IPS-18a (cell line): ENCODE measurements around the gene CSTB.
A peak's percentile ranks its signal among the peaks of the same experiment; 100 is the strongest.

ENCODE experiments used
- H3K27ac ChIP-seq: one replicate; pipeline ENCODE4 v1.5.1; 2013; ENCODE audit warnings: low read length
- H3K27me3 ChIP-seq: one replicate; pipeline ENCODE4 v1.6.1; 2013; ENCODE audit warnings: mild to moderate bottlenecking, low read length; ENCODE audit not compliant: control insufficient read depth, insufficient read depth
- H3K36me3 ChIP-seq: one replicate; pipeline ENCODE4 v1.6.1; 2013; ENCODE audit warnings: low read depth, low read length; ENCODE audit not compliant: control insufficient read depth
- H3K4me1 ChIP-seq: one replicate; pipeline ENCODE4 v1.6.1; 2013; ENCODE audit warnings: low read depth, low read length; ENCODE audit not compliant: control insufficient read depth
- H3K4me3 ChIP-seq: one replicate; pipeline ENCODE4 v1.5.1; 2013; ENCODE audit warnings: low read length
- H3K9ac ChIP-seq: one replicate; pipeline ENCODE4 v1.6.1; 2013; ENCODE audit warnings: mild to moderate bottlenecking, low read length, moderate library complexity
- H3K9me3 ChIP-seq: one replicate; pipeline ENCODE4 v1.6.1; 2013; ENCODE audit warnings: low read depth, low read length; ENCODE audit not compliant: control insufficient read depth

CSTB gene

DNA sequence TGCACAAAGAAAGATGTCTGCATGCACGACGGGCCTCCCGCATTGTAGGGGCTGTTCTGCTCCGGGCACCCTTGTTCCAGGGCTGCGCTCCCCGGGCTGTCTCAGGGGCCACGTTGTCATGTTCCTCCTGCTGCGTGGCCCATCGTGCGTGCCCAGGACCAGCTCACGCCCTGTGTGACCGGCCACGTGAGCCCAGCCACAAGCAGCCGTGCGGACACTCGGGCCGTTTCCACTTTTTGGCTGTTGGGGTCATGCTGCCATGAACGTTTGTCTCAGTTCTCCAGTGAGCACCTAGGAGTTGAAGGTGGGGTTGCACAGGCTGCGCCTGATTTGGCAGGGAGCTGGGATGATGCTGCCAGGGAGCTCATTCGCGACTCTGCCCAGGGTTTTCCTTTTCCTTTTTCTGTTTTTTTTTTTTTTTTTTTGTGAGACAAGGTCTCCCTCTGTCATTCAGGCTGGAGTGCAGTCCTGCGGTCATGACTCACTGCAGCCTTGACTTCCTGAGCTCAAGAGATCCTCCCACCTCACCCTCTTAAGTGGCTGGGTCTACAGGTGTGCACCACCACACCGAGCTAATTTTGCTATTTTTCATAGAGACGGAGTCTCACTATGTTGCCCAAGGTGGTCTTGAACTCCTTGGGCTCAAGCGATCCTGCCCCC, 39.8 kb downstream of the CSTB start:
- H3K27ac ChIP-seq, result no peak overlapping the region
- no peak overlapping the region for H3K9ac ChIP-seq
- H3K4me1 ChIP-seq, result no peaks in the 10 kb centered on the region
- H3K27me3 ChIP-seq, result no peaks in the 10 kb centered on the region
- H3K36me3 ChIP-seq, result no peaks in the 10 kb centered on the region
- H3K9me3 ChIP-seq, result no peaks in the 10 kb centered on the region
- no peak overlapping the region for H3K4me3 ChIP-seq

DNA sequence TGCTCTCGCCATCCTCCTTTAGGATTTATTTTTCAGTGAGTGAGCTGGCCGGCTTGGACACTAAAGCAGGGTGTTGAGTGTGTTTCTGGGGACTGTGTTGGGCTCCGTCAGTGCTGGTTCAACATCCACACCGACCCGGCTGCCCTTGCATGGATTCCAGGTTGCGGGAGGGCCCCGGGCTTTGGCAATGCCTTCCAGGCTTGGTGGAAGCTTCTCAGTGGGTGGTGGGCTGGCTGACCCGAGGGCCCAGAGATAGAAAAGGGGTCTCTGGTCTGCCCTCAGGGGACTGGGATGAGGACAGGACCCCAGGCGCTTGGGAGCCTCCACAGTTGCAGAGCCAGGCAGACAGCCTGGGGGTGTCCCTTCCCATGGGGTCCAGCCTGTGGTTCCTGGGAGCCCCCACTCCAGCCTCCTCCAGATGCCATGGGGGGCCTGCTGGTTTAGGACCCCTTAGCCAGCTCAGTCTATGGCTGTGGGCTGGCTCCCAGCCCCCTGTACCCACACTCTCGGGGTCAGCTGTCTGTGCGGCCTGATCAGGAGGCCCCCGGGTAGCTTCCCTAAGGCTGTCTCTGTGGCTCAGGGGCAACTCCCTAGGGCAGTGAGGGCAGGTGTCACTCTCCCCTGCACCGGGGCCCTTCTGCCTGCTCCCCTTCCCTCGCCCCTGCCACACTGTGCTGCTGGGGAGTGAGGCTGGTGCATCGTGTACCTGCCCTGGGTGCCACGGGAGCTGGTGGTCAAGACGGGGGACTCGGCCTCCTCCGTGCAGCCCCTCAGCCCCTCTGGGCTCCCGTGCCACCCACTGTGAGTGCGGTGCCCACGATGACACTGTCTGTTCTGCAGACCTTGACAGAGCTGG, 40.6 kb downstream of the CSTB start:
- no peaks in the 10 kb centered on the region for H3K9me3 ChIP-seq
- H3K27me3 ChIP-seq, result no peaks in the 10 kb centered on the region
- no peak overlapping the region for H3K4me3 ChIP-seq
- H3K27ac ChIP-seq, result no peak overlapping the region
- no peaks in the 10 kb centered on the region for H3K4me1 ChIP-seq
- H3K36me3 ChIP-seq, result no peaks in the 10 kb centered on the region
- H3K9ac ChIP-seq, result no peak overlapping the region

DNA sequence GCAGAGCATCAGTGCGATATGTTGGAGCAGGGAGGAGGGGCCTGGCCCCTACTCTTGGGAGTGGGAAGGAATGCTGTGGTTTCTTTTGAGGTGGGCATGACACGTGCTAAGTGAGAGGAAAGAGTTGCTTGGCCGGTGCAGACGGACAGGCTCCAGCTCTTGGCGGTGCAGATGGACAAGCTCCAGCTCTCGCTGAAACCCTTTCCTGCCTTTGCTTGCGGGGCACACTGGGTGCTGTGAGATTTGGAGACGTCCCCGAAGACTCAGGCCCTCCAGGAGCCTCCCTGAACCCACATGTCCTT, 41.2 kb downstream of the CSTB start:
- H3K36me3 ChIP-seq, result no peaks in the 10 kb centered on the region
- no peaks in the 10 kb centered on the region for H3K4me1 ChIP-seq
- no peak overlapping the region for H3K4me3 ChIP-seq
- no peaks in the 10 kb centered on the region for H3K27me3 ChIP-seq
- H3K9ac ChIP-seq, result no peak overlapping the region
- no peak overlapping the region for H3K27ac ChIP-seq
- no peaks in the 10 kb centered on the region for H3K9me3 ChIP-seq

DNA sequence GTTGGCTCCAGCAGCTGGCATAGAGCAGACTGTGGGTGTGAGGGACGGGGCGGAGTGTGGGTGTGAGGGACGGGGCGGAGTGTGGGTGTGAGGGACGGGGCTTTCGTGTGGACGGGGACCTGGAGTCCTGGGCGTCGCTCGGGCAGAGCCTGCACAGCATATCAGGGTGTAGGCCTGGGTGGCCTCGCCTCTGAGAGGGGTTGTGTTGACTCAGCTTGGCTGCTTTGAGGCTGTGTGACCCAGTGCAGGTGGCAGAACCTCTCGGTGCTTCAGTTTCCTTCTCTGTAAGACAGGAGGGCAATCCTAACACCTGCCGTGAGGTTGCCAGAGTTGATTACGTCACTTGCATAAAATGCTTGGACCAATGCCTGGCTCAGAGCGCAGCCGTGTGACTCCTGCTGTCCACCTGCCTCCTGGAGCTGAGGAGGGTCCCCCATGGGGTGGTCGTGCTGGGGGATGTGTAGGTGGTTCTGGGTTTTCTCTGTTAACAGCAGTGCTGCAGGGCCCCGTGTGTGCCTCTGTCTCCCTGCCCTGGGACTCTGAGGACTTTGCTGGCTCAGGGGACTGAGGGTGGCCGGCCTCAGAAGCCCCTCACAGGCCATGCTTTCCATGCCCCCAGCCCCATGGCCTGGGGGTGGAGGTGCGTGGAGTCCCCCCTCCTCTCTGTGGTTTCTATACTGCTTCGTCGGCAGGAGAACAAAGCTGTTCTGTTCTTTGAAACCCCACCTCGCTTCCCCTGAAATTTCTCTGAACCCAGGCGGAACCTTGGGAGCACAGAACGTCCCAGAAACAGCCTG, 41.8 kb downstream of the CSTB start:
- H3K27ac ChIP-seq, result no peak overlapping the region

DNA sequence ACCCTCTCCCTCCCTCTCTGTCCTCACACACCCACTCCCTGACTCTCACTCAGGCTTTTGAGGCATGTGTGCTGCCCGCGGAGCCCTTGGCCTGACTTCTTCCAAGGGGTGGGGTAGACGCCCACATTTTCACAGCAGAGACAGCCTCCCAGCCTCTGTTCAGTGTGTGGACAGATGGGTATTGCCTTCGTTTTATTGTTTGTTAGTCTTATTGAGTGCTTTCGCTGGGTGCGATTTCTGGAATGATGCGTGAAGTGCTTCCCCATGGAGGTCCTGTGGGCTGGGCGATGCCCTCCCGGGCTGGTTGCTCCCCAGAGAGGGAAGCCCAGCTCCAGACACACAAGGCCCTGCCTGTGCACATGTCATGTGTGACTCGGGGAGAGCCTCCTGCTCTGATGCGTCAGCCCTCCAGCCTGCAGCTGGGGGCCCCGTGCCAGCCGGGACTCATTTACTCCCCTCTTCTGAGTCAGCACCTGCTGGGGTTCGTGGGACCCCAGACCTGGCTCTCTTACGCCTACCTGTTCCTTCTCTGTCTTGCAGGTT, 42.5 kb downstream of the CSTB start:
- Histone ChIP-seq H3K9ac (no peak overlapping the region), H3K27ac (no peak overlapping the region), H3K4me1 (no peaks in the 10 kb centered on the region)

More for the DNA sequence above, 41.8 kb downstream of the CSTB start:
- Histone ChIP-seq H3K9ac (no peak overlapping the region), H3K27me3 (no peaks in the 10 kb centered on the region), H3K4me1 (no peaks in the 10 kb centered on the region), H3K4me3 (no peak overlapping the region), H3K9me3 (no peaks in the 10 kb centered on the region), H3K36me3 (no peaks in the 10 kb centered on the region)

DNA sequence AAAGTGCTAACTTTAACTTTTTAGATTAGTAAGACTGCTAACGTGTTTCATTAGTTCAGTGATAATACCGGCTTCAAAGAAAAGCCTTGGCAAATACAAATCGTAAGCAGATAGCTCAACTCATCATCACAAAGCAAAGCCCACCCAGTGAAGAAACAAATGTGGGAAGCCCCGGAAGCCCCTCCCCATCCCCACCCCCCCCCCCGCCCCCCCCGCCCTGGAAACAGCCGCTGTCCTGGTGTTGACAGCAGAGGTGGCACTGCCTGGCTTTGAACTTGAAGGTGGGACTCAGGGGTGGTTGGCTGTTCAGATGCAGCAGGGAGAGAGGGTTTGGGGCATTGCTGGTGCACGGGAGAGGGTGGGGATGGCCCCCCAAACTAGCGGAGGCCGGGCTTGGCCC, 43.0 kb downstream of the CSTB start:
- no peak overlapping the region for H3K9ac ChIP-seq
- no peaks in the 10 kb centered on the region for H3K27me3 ChIP-seq
- H3K4me3 ChIP-seq, result no peak overlapping the region
- no peaks in the 10 kb centered on the region for H3K36me3 ChIP-seq
- peaks cover 4% of the 10 kb centered on the region for H3K4me1 ChIP-seq
- no peak overlapping the region for H3K27ac ChIP-seq
- H3K9me3 ChIP-seq, result no peaks in the 10 kb centered on the region

More for the DNA sequence above, 42.5 kb downstream of the CSTB start:
- Histone ChIP-seq H3K27me3 (no peaks in the 10 kb centered on the region), H3K9me3 (no peaks in the 10 kb centered on the region), H3K4me3 (no peak overlapping the region), H3K36me3 (no peaks in the 10 kb centered on the region)

DNA sequence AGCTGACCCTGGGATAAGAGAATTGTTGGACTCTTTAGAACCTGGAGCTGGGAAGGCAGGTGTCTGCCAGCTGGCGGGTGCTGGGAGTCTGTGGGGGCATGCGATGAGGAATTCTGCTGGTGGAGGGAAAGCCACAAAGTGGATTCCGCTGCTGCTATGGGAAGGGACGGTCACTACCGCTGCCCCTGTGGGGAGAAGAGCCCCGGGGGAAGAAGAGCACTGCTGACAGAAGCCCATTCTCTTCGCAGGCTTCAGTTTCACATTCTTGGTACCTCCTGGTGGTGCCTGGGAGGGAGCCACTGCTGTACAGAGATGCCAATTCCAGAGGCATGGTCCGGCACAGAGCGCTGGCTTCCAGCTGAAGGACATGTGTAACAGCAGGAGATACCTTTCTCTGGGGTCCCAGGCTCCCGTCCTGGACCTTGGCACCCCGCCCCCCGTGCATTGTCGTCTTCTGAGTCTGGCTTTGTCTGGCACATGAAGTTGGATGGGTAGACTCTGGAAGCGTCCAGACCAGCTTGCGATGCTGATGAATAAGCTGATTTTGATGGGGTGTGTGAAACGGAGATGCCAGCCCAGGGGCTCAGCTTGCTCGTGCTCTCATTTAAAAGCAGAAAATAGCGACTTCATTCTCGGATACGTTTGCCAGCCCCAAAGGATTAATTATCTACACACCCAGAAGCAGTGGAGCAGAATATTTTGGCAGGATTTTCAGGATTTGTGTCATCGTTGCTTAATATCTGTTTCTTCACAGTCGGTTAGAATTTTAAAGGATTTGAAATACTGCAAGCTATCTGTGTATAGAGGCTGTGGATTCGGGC, 44.0 kb downstream of the CSTB start:
- Histone ChIP-seq H3K9ac (no peak overlapping the region), H3K36me3 (no peaks in the 10 kb centered on the region), H3K9me3 (no peaks in the 10 kb centered on the region), H3K27ac (no peak overlapping the region), H3K27me3 (no peaks in the 10 kb centered on the region), H3K4me1 (peaks cover 9% of the 10 kb centered on the region), H3K4me3 (no peak overlapping the region)

DNA sequence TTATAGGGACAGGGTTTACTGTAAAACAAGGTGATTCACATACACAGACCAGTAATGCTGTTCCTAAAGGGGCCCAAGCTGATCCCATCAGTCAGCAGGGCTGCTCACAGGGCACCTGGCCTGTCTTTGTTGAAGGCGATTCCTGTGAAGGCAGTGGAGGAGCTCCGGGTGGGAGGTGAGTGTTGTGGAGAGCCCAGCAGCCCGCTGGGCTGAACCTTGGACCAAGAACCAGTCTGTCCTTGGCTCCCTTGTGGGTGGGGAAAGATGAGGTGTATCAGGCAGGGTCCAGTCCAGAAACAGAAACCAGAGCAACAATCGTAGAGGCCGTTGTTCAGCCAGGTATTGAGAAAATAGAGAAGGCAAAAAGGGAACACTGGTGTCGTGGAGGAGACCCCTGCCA, 44.6 kb downstream of the CSTB start:
- Histone ChIP-seq H3K9ac (no peak overlapping the region), H3K27me3 (no peaks in the 10 kb centered on the region), H3K36me3 (no peaks in the 10 kb centered on the region), H3K9me3 (no peaks in the 10 kb centered on the region), H3K4me3 (no peak overlapping the region), H3K4me1 (peaks cover 9% of the 10 kb centered on the region), H3K27ac (no peak overlapping the region)

DNA sequence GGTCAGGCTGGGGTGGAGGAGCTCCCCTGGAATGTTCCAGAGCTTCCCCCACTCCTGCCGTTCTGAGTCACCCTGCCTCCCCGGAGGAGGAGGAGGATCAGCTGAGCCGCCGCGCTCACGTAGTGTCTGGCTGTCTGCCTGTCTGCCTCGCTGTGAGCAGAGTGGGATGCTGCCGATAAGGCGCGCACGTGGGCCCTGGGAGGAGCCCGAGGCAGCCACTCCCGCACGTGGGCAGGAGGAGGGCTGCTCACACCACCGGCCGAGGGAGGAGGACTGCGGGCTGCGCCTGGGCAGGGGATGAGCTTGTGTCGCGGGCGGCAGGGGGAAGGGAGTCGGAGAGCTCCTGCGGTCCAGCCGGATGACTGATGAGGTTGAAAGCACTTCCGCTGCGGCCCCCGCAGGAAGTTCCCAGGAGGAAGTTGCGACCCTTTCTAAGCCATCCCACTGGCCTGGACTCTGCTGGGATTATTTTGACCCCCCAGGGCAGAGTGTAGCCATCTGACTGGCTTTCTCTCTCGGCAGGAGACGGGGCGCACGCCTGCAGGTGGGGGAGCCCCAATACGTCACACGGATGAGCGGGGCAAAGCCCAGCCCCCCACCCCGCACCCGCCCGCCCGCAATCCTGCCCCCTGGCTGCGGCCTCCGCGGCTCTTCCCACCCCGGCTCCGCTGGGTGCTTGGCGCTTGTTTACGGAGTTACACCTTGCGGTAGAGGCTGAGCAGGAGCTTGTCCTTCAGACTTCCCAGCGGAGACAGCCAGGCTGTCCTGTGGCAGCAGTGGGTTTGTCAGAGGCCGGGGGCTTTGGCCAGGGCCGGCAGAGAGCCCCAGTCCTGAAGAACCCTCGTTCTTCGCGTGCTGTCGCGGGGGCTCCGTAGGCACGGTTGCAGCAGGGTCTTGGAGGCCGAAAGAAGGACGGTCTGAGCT, 47.4 kb downstream of the CSTB start:
- Histone ChIP-seq H3K9ac (peak overlapping the region; percentile 73), H3K36me3 (no peaks in the 10 kb centered on the region), H3K4me1 (peaks cover 9% of the 10 kb centered on the region), H3K4me3 (peak overlapping the region; percentile 84), H3K27ac (peak overlapping the region; percentile 53), H3K27me3 (no peaks in the 10 kb centered on the region), H3K9me3 (no peaks in the 10 kb centered on the region)

DNA sequence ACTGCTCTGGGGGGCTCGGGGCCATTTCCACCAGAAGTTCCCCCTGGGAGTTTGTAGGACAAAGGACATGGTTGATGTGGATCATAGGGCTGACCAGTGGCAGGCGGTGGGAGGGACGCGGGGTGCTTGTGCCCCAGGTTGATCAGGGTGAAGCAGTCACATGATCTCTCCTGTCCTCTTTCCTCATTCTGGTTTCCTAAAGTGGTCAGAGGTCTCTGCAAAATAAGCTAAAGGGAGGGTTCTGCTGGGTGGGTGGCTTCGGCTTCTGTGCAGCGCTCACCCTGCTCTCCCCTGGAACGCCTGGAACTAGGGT, 48.0 kb downstream of the CSTB start:
- peaks cover 3% of the 10 kb centered on the region for H3K36me3 ChIP-seq
- peaks cover 9% of the 10 kb centered on the region for H3K4me1 ChIP-seq
- no peaks in the 10 kb centered on the region for H3K27me3 ChIP-seq
- H3K4me3 ChIP-seq, result peak overlapping the region; percentile 84
- peak overlapping the region; percentile 73 for H3K9ac ChIP-seq
- H3K9me3 ChIP-seq, result no peaks in the 10 kb centered on the region
- peak overlapping the region; percentile 27 for H3K27ac ChIP-seq
